Thyroid gland (tissue), 4 donors: ENCODE data around the gene NFIB. TPM values are rescaled to one million over a fixed set of nuclear protein-coding genes. Genes with fewer than 3 reads are reported as not detected.

Experiments used
- DNase-seq, 2 donors: peaks; one replicate each; pipeline ENCODE4 v3.0.0-alpha.2; 2019
- H3K27ac ChIP-seq, 3 donors: fragments of 200-600 bp; sonication (generic); 1 replicate in 2 of 3; 2 replicates in 1 of 3; pipeline ENCODE4 v1.5.1; 2016 to 2019; ENCODE audit warnings: mild to moderate bottlenecking in 1 of 3, moderate library complexity in 1 of 3
- H3K27me3 ChIP-seq: fragments of 200-600 bp; sonication (generic); one replicate; pipeline ENCODE4 v1.5.1; 2019
- H3K36me3 ChIP-seq, 2 donors: fragments of 200-600 bp; sonication (generic); one replicate each; pipeline ENCODE4 v1.5.1; 2016 to 2019
- H3K4me1 ChIP-seq, 2 donors: fragments of 200-600 bp; sonication (generic); one replicate each; pipeline ENCODE4 v1.5.1; 2017 to 2019
- H3K4me3 ChIP-seq, 3 donors: fragments of 200-600 bp; sonication (generic); replicated peaks in 1 of 3; 1 replicate in 2 of 3; 2 replicates in 1 of 3; pipeline ENCODE4 v1.5.1; 2016; ENCODE audit warnings: mild to moderate bottlenecking in 1 of 3
- H3K9me3 ChIP-seq: fragments of 200-600 bp; sonication (generic); one replicate; pipeline ENCODE4 v1.5.1; 2017
- CTCF ChIP-seq, 6 experiments: fragments of 200-600 bp in 3 of 6; fragments of 450-650 bp in 3 of 6; sonication (generic) in 3 of 6; IDR thresholded peaks; one replicate each; pipeline ENCODE4 v1.5.1; 2016 to 2019; ENCODE audit warnings: antibody characterized with exemption in 6 of 6, mild to moderate bottlenecking in 2 of 6, inconsistent platforms in 1 of 6, moderate library complexity in 1 of 6
- POLR2A ChIP-seq, 2 donors: fragments of 450-650 bp; IDR thresholded peaks; one replicate each; pipeline ENCODE4 v1.6.1; 2017; ENCODE audit warnings: antibody characterized with exemption in 2 of 2, mild to moderate bottlenecking in 2 of 2, moderate library complexity in 1 of 2
- WGBS, 2 donors: methylation state at CpG; one replicate each; pipeline ENCODE4 v1.1.5; 2017; 5-methylcytosine and 5-hydroxymethylcytosine counted together
- intact Hi-C: fragments of 100-400 bp; cut with DNase I; formaldehyde crosslinking; loops from one replicate; pipeline ENCODE4 v1.15.1; 2023
- total RNA-seq, 4 donors: library from RNA; depleted of rRNA; stranded (reverse); fragments of >200 nt; gene quantifications; one replicate each; pipeline ENCODE4 v1.2.3, GENCODE V29; 2016

Gene NFIB
- total RNA-seq, 4 donors from 2014 or later: 57.9 to 144 (median 125) TPM

GRCh38 chr9:14094491-14094890, 219.4 kb downstream of the NFIB start:
- TF ChIP-seq CTCF (IDR thresholded peaks at IDR 0.05) (no peak), POLR2A (IDR thresholded peaks at IDR 0.05) (no peak)
- no peak for DNase-seq
- Histone ChIP-seq H3K36me3 (no peaks in the 10 kb centered on the region), H3K27ac (no peak overlapping the region), H3K27me3 (no peaks in the 10 kb centered on the region), H3K4me3 (no peak overlapping the region), H3K4me1 (peaks cover 24 to 29% of the 10 kb centered on the region in 2 donors), H3K9me3 (no peaks in the 10 kb centered on the region)
- intact Hi-C loops: no loop called here
- WGBS, 2 donors: 93 to 96% methylated on average over 5 of the region's 5 CpGs

- H3K4me3 ChIP-seq: no peak overlapping the region
- no peaks in the 10 kb centered on the region for H3K27me3 ChIP-seq
- intact Hi-C loops: no loop called here
- TF ChIP-seq CTCF (IDR thresholded peaks at IDR 0.05): no peak
- no peak for TF ChIP-seq POLR2A (IDR thresholded peaks at IDR 0.05)
- 100% methylated on average over 1 of the region's 1 CpG for WGBS, 2 donors
- peaks cover 11 to 14% of the 10 kb centered on the region in 2 donors for H3K4me1 ChIP-seq
- no peak for DNase-seq
- H3K36me3 ChIP-seq: no peaks in the 10 kb centered on the region
- no peak overlapping the region for H3K27ac ChIP-seq
- H3K9me3 ChIP-seq: no peaks in the 10 kb centered on the region
Observed at GRCh38 chr9:14092344-14092743, 221.6 kb downstream of the NFIB start.

- Histone ChIP-seq H3K36me3 (no peaks in the 10 kb centered on the region), H3K27ac (no peak overlapping the region), H3K4me3 (no peak overlapping the region), H3K9me3 (no peaks in the 10 kb centered on the region), H3K4me1 (peaks cover 0 to 4% of the 10 kb centered on the region in 2 donors), H3K27me3 (no peaks in the 10 kb centered on the region)
- no peak for TF ChIP-seq POLR2A (IDR thresholded peaks at IDR 0.05)
- TF ChIP-seq CTCF (IDR thresholded peaks at IDR 0.05): no peak
- intact Hi-C loops: no loop called here
- 87 to 94% methylated on average over 4 of the region's 4 CpGs for WGBS, 2 donors
- DNase-seq: no peak
Observed at GRCh38 chr9:14089051-14089803, 224.7 kb downstream of the NFIB start.

- Histone ChIP-seq H3K27me3 (no peaks in the 10 kb centered on the region), H3K27ac (no peak overlapping the region), H3K4me1 (peaks cover 0 to 4% of the 10 kb centered on the region in 2 donors), H3K36me3 (no peaks in the 10 kb centered on the region), H3K9me3 (no peaks in the 10 kb centered on the region), H3K4me3 (no peak overlapping the region)
- intact Hi-C loops: no loop called here
- no peak for TF ChIP-seq POLR2A (IDR thresholded peaks at IDR 0.05)
- no peak for TF ChIP-seq CTCF (IDR thresholded peaks at IDR 0.05)
- no peak for DNase-seq
- 95 to 96% methylated on average over 7 of the region's 7 CpGs for WGBS, 2 donors
Observed at GRCh38 chr9:14087576-14087975, 226.4 kb downstream of the NFIB start.

GRCh38 chr9:14086495-14086894, 227.4 kb downstream of the NFIB start:
- intact Hi-C loops: no loop called here
- no peak overlapping the region for H3K4me3 ChIP-seq
- DNase-seq: no peak
- TF ChIP-seq POLR2A (IDR thresholded peaks at IDR 0.05): no peak
- no peak for TF ChIP-seq CTCF (IDR thresholded peaks at IDR 0.05)
- no peaks in the 10 kb centered on the region for H3K36me3 ChIP-seq
- H3K27ac ChIP-seq: no peak overlapping the region
- no peaks in the 10 kb centered on the region for H3K27me3 ChIP-seq
- 95 to 96% methylated on average over 5 of the region's 5 CpGs for WGBS, 2 donors
- H3K9me3 ChIP-seq: no peaks in the 10 kb centered on the region
- peaks cover 0 to 4% of the 10 kb centered on the region in 2 donors for H3K4me1 ChIP-seq
